GM19468 (cell line): Measurements from ENCODE around the gene ADD3.
"Not testable (repeated sequence)": the region's sequence is repeated elsewhere in the genome, so short reads cannot be mapped to it uniquely, and the experiment has no call there.

Experiments used
- ATAC-seq: cut with Tn5 transposase; IDR thresholded peaks from one replicate; pipeline ENCODE4 v1.9.1; 2021; ENCODE audit warnings: mild to moderate bottlenecking, moderate library complexity, moderate number of reproducible peaks; ENCODE audit not compliant: unreplicated experiment; ENCODE audit errors: extremely low read depth

ADD3 gene

DNA sequence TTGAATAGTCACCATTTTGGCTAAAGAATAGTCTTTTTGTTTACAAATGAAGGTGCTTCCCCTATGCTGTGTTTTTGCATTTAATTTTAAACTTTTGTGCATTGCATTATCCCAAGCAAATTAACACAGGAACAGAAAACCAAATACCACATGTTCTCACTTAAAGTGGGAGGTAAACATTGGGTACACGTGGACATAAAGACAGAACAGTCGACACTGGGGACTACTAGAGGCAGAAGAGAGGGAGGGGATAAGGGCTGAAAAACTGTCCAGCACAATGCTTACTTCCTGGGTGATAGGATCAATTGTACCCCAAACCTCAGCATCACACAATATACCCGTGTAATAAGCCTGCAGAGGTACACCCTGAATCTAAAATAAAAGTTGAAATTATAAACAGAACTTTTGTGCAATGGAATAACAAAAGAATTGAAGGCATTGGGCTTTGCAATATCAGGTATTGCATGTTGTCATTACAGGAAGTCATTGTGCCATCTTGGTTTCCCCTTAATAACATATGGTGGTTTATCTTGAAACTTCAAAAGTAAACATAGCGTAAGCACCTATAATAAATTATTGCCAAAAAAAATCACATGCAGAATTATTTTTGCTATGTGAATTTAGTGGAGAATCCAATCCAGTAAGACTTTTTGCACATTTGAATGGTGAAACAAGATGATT lies 16.1 kb downstream of the ADD3 start:
- ATAC-seq = no peak

DNA sequence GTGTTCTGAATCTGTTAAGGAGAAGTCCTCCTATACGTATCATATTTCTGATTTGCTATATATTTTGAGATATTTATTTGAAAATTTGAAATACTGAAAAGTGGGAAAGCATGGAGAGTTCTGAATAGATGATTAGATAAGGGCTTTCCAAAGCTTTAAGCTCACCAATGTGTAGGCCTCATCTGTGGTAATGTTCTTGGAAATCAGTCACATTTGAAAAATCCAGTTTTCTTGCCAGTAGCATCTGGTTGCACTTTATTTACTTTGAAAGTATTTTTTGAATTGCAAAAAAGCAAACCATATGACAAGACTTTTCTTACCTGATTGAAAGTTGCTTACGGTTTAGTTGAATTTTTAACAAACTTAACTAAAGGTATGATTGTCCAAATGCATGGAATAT lies 21.7 kb downstream of the ADD3 start:
- ATAC-seq = no peak

DNA sequence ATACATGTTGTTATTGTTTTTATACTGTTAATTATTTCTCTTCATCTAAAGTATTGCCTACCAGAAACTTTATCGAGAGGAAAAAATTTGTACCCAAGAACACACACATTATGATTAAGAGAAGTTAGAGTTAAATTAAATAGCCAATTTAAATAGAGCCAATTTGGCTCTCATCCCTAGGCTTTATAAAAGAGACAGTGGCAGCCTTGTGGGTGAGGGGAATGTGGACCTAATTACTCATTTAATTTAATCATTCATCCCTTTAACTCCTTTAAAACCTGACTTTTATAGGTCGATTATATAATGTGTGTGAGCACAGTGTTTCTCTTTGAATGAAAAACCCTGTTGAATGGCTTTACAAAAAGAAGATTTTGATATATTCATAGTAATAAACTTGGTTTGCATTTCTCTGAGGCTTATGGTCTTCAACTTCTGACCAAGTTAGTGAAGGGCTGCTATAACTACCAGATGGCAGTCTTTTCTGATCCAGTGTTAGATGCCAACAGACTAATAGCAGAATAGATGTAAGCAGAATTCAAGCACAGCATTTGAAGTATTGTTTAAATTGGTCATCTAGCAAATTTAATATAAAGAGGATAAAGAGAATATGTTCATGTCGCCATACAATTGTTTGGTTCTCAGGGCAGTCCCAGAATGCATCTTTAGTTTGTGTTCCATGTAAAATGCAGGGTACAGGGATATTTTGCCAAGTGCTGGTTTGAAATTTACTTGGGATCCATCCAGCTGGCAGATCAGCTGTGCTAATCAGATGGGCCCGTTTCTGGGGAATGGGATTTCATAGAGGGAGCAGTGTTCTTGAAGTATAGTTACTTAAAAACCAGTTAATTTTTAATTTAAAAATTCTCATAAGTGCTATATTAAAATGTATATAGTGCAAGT lies 25.3 kb downstream of the ADD3 start:
- no peak for ATAC-seq

DNA sequence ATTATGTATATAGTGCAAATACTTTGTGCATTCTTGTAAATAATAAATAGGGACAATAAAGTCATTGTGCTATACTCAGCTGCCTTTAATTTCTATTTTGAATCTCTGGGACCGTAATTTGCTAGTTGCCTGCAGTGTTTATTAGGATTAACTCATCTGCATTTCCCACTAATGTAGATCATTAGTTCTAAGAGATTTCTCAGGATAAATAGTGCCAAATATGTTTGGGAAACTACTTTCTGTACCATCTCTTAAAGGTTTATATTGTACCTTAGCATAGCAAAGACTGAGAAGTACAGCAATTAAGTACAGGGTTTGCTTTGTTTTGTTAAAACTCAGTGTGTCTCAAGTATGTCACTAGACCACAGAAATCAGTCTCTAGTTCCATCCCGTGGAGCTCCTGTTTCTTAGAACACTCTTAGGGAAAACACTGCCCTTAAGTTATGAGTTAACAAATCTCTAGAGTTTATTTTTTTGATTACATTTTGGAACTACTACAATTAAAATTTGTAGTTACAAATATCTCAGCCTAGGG lies 26.0 kb downstream of the ADD3 start:
- ATAC-seq = no peak

DNA sequence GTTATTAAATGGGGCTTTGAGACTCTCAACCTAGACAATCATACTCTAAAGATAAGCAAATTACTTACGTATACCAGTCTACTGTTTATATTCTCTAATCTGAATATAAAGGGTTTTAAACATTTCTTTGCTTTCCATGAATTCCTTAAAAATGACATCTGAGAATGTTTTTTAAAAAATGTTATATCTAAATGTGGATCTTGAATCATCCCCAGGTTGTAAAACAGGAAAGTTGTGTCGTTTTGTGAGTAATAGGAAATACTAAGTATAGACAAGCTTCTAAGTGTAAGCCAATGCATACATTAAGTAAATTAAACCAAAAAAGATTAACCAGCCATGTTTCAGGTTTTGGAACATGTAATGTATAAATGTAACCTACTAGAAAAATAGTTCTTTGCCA lies 26.8 kb downstream of the ADD3 start:
- no peak for ATAC-seq

DNA sequence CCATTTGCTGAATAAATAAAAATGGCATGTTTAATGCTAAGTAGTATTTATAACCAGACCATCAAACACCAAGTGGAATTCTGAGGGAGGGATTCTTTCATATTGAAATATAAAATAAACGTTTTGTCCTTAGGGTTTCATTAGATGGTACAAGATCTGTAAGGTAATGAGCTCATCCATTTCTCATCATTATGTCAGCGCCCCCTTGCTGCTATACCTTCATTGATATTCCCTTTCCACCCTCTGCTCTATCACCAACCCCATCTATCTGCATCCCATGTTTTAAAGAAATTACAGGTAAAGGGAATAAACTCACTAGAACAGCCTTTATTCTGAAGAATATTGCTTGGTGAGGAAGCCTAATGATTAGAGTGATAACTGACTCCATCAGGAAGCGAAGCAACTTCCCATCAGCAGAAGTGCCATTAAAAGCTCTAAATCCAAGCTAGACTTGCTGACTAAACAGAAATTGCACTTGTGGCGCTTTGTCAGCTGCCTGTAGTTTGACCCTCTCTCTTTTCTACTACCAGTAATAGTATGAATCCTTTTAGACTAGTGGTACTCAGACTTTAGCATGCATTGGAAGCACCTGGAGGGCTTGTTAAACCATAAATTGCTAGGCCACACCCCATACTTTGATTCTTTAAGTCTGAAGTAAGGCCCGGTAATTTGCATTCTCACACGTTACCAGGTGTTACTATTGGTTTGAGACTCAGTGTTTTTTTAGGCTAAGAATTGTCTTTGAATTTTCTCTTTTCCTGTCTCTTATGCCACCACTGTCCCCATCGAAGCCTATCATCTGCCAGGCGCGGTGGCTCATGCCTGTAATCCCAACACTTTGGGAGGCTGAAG lies 27.5 kb downstream of the ADD3 start:
- ATAC-seq = no peak

DNA sequence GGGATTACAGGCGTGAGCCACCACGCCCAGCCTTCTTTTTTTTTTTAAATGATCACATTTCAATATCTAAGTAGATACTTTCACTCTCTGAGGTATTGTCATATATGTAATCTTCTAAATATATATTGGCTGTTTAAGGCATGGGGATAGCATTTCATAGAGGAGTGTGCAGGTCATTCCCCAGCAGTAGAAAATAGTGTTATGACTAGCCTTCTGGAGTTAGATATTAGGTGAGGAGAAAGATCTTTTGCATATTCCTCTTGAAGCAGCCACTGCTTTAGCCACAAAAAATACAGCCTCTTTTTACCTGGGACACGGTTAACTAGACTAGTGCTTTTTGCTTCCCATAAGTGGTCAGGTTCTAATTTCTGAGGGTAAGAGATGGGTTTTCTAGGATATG lies 28.9 kb downstream of the ADD3 start:
- ATAC-seq = peak; percentile 66

DNA sequence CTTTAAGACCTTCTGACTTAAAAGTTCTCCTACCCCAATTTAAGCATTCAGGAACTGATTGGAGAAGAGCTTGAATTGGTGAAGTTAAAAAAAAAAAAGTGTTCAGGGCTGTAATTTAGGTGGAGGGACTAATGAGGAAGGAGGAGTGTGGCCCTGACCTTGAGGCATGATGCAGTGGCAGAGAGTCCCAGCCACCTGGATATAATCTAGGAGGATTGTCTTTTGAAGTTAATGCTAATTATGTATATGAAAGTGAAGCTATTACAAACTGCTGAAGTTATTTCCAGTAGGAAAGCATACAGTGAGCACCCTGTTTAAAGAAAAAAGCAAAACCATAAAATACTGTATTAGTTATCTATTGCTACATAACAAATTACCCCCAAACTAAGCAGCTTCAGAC lies 31.5 kb downstream of the ADD3 start:
- ATAC-seq = no peak

DNA sequence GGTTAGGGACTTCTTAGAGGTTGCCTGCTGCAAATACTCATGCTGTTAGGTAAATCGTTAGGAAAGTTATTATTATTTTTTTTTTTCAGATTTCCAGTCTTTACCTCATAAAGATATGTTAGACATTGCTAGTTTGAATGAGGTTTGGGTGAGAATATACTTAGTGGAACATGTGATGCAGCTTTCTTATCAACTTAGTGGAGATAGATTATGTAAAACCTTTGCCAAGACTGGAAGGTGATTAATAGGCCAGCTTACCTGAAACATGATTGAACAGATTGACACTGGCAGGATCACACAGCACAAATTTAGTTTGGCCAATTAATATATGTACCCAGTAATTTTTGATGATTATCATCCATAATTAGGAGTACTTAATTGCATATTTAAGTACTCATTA lies 32.3 kb downstream of the ADD3 start:
- no peak for ATAC-seq

DNA sequence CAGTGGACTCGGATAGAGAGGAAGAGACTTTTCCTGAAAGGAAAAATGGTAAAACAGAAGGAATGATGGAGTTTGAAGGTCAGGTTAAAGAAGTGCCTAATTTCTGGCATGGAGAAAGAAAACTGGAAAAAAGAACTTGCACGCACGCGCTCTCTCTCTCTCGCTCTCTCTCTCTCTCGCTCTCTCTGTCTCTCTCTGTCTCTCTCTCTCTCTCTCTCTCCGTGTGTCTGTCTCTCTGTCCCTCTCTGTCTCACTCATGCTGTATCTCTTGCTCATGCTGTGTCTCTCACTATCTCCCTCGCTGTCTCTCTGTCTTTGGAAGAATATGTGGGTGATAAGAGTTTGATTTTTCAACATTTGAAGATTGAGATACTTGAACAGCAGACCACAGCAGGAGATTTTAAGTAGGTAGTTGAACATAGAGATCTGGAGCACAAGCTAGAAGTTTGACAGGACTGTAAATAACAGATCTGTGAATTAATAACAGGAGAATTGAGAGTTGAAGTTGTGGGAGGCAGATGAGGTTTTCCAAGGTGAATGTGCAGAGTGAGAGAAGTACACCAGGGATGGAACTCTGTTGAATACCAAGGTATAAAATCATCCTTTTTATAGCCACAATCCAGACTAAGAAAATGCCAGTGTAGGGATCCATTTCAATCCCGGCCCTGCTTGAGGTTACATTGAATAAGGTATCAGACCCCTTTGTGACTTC lies 33.1 kb downstream of the ADD3 start:
- ATAC-seq = no peak

DNA sequence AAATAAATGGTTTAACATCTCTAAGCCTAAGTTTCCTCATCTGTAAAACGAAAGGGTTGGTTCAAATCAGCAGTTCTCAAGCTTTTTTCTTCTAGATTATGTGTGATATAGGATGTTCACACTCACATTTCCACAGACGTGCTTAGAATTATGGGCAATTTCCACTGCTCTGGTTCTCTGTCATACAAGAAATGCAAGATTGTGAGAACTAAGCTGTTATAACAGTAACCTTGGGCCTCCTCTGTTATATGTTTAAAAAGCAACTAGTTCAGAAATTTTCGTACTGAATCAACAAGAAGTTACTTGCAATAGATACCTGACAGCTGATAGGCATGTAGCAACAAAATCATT lies 33.7 kb downstream of the ADD3 start:
- no peak for ATAC-seq

DNA sequence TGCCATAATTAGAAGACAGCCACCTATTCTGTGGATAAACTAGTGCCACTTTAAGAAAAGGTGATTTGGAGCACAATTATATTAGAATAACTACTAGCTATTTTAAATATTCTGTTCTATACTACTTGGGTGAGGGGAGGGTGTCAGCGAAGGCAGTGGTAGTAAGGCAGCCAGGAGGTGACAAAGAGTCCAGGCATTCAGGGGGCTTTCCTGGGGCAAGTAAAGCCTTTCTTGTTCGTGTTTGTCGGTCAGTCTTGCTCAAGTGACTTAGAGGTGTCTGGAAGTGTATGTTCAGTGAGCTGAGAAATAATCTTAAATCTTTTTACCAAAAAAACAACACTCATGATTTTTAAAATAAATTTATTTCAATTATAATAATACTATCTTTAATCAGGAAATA lies 34.4 kb downstream of the ADD3 start:
- ATAC-seq = no peak

DNA sequence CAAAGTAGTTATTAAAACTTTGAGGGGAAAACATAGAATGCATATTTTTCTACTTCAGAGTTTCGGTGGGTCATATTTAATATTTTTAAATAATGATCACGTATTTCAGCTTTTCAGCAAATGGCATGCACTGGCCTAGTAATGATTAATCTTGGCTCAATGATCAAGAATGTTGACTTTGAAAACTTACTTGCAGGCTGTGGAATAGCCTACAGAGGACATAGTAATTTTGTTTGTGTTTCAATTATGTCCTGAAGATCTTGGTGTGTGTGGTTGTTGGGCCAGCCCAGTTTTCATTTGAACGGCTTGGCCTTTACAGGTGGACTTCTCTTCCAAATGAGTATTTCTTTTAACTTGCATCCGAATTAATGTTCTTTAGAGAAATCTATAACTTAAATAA lies 35.1 kb downstream of the ADD3 start:
- no peak for ATAC-seq

DNA sequence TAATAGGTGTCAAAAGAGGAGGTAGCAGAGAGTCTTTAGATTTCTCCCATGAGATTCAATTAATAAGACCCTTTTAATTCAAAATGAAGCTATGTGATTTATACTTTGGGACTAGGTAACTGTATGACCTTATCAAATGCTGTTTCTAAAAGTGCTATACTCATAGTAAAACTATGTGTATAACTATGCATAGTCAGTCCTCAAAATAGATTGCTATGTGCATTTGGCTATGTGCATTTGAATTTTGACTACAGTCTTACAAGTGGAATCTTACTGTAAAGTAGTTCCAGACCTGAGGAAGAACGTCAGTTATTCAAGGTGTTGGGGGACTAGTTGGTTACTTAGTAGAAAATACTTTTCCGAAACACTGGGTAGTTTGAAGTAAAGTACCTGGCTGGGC lies 36.9 kb downstream of the ADD3 start:
- no peak for ATAC-seq

DNA sequence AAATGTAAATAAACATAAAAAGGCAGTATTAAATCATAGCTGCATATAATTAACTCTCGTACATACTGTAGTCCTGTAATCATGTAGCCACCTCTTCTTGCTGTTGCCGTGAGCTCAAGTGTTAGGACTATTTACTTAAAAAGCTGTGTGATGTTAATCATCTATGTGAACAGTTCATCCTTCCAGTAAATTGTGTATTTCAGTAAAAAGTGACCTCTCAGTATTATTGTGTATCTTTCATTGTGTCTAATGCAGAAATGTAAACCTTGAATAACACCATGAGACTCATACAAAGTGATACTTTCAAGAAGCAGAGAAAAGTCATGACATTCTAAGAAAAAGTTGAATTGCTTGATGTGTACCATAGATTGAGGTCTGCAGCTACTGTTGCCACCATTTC lies 38.0 kb downstream of the ADD3 start:
- no peak for ATAC-seq

DNA sequence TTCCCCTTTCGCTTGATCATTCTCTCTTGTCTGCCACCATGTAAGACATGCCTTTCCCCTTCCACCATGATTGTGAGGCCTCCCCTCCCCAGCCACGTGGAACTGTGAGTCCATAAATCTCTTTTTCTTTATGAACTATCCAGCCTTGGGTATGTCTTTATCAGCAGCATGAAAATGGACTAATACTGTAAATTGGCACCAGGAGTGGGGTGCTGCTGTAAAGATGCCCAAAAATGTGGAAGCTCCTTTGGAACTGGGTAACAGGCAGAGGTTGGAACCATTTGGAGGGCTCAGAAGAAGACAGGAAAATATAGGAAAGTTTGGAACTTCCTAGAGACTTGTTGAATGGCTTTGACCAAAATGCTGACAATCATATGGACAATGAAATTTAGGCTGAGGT lies 40.4 kb downstream of the ADD3 start:
- not testable (repeated sequence) for ATAC-seq

DNA sequence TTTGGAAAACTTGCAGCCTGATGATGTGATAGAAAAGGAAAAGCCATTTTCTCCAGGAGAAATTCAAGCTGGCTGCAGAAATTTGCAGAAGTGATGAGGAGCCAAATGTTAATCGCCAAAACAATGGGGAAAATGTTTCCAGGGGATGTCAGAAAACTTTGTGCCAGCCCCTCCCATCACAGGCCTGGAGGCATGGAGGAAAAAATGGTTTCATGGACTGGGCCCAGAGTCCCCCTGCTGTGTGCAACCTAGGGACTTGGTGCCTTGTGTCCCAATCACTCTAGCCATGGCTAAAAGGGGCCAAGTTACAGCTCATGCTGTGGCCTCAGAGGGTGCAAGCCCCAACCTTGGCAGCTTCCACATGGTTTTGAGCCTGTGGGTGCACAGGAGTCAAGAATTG lies 41.0 kb downstream of the ADD3 start:
- ATAC-seq = no peak

DNA sequence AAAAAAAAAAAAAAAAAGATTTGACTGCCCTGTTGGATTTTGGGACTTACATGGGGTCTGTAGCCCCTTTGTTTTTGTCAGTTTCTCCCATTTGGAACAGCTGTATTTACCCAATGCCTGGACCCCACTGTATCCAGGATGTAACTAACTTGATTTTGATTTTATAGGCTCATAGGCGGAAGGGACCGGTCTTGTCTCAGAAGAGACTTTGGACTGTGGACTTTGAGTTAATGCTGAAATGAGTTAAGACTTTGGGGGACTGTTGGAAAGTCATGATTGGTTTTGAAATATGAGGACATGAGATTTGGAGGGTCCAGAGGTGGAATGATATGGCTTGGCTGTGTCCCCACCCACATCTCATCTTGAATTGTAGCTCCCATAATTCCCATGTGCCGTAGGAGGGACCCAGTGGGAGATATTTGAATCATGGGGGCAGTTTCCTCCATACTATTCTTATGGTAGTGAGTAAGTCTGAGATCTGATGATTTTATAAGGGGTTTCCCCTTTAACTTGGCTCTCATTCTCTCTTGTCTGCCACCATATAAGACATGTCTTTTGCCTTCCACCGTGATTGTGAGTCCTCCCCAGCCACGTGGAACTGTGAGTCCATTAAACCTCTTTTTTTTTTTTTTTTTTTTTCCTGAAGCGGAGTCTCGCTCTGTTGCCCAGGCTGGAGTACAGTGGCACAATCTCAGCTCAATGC lies 42.3 kb downstream of the ADD3 start:
- not testable (repeated sequence) for ATAC-seq

DNA sequence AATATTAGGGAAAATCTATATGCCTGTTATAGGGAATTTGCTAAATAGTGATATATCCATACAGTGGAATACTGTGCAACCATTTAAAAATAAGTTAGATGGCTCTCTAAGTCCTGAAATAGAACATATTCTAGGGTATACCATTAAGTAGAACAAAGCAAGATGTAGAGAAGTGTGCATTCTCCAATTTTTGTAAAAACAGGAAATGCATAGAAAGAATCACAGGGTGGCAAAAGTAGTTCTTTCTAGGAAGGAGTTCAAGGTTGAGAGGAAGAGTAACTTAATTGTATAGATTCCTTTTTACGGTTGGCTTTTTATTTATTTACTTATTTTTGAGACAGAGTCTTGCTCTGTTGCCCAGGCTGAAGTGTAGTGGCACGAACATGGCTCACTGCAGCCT lies 43.7 kb downstream of the ADD3 start:
- ATAC-seq = no peak
